HG02970 (cell line): ENCODE results near the gene GAPT.

Source experiments
- ATAC-seq: cut with Tn5 transposase; IDR thresholded peaks from one replicate; pipeline ENCODE4 v1.9.1; 2021; ENCODE audit warnings: mild to moderate bottlenecking, moderate library complexity, moderate number of reproducible peaks; ENCODE audit not compliant: unreplicated experiment, low FRiP score

The GAPT gene

GRCh38 chr5:58460002-58460731 lies 31.1 kb upstream of the GAPT start, which contains the start of gene PLK2:
PLK2 (minus strand) TSS chr5:58460086; CDS start chr5:58459959, 127 bp downstream.
- peak; percentile 79 for ATAC-seq

DNA sequence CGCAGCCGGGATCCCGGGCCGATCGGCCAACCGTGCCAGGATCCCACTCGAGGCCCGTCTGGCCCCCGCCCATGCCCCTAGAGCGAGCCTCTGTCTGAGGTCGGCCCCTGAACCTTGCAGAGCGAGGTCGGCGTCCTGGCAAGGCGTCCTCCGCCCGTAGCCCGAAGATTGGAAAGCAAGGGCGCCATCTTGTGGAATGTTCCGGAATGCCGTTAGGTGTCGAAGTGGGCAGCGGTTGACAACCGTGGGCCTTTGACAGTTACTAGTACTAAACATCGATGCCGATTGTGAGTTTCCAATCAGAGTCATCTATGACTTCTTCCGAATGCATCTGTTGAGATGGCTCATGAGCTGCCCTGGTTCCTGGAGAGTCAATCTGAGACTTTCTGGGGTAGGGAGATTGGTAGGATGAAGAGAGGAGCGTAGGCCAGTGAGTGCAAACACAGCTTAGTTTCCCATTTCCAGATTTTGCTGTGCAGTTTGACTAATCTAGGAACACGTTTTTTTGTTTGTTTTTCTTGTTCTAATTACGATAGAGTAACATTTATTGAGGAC lies 30.4 kb upstream of the GAPT start:
- ATAC-seq, result peak; percentile 70

- ATAC-seq, result no peak
Observed at GRCh38 chr5:58462154-58462553, 29.1 kb upstream of the GAPT start.

- ATAC-seq, result no peak
Observed at GRCh38 chr5:58462623-58463230, 28.5 kb upstream of the GAPT start.

DNA sequence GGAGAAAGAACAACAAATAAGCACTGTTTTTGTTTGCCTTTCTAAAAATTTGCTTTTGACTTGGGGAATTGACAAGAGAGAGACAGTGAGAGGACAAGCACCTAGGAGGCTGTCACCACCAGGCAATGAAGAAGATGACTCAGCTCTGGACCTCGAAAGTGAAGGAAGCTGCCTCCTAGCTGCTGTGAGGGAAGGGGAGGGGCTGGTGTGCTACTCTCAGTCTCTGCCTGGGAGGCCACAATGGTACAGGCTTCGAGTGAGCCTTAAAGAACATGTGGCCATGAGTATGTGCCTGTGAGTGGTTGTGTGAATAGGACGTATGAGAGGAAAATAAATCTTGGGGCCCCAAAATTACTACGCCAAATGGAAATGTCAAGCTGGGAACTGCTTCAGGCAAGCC lies 24.3 kb upstream of the GAPT start:
- ATAC-seq, result peak; percentile 90

GRCh38 chr5:58469896-58470295 lies 21.3 kb upstream of the GAPT start:
- ATAC-seq, result no peak

- no peak for ATAC-seq
Observed at GRCh38 chr5:58475404-58475803, 15.8 kb upstream of the GAPT start.

DNA sequence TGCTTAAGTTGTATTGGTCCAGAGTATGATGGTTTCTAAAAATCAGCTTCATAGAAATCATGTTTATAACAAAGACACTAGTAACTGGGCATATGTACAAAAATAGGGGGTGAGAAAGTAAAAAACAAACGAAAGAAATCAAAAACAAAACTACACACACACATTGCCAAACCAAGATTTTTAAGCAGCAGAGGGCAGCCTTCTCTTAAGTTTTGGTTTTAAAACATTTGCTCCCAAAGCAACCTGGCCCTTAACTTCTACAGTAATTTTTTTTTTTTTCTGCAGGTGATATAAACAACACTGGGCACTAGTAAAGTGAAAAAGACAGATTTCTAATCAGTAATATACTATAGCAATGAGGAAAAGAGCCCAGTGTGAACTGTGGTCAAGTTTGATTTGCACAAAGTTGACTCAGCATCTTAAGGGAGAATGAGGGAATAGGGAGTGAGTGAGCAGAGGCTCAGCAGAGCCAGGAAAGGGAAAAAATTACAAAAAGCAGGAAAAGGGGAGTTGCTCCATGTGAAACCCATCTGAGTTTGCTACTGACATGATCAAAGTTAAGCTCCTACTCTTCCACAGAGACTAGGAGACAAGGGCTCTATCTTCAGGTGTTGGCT lies 13.4 kb upstream of the GAPT start:
- ATAC-seq, result no peak

GRCh38 chr5:58481066-58481676 lies 10.1 kb upstream of the GAPT start:
- ATAC-seq, result no peak

DNA sequence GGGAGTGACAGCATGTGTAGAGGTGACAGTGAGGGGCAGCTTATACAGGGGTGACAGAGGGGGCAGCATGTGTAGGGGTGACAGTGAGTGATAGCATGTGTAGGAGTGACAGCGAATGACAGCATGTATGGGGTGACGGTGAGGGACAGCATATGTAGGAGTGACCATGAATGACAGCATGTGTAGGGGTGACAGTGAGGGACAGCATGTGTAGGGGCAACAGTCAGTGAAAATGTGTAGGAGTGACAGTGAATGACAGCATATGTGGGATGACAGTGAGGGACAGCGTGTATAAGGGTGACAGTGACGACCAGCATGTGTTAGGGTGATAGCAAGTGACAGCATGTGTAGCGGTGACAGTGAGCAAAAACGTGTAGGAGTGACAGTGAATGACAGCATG lies 9.4 kb upstream of the GAPT start:
- ATAC-seq, result no peak

- ATAC-seq, result no peak
Observed at GRCh38 chr5:58482536-58482935, 8.7 kb upstream of the GAPT start.

- no peak for ATAC-seq
Observed at GRCh38 chr5:58484505-58484904, 6.7 kb upstream of the GAPT start.

- ATAC-seq, result no peak
Observed at GRCh38 chr5:58486290-58486689, 4.9 kb upstream of the GAPT start.

- ATAC-seq, result no peak
Observed at GRCh38 chr5:58490402-58491050, 709 bp upstream of the GAPT start.

GRCh38 chr5:58493141-58493540 lies 1.9 kb downstream of the GAPT start:
- ATAC-seq, result no peak

DNA sequence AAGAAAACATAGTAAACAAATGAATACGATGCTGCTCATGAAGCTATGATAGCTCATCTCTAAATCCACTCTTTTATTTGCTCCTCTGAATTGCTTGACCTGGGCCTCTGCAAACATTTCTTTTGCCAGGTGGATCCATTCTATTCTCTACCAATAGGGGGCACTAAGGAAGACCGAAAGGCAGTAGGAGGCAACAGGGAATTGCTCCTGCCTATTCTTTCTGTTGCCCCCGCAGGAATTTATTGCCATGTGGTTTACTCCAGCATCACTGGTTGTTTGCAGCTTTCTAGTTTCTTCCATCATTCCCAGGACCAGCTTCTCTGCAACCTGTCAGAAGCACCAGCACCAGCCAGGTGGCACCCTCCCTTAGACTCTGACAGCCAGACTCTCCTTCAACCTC lies 5.3 kb downstream of the GAPT start:
- no peak for ATAC-seq

DNA sequence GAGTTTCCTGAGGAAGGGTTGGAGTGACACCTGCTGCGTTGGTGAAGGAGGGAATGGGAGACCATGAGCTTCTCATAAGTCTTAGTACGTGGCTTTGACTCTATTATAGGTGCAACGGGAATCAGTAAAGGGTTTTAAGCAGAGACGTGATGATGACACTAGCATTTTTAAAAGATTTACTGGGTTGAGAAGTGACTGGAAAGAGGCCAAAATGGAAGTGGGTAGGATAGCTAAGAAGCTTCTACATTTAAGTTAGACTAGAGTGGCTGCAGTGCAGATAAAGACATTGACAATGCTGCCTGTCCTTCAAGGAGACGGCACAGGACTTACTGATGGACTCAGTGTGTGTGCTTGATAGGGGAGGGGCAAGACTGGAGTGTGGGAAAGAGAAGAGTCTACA lies 6.2 kb downstream of the GAPT start:
- no peak for ATAC-seq

DNA sequence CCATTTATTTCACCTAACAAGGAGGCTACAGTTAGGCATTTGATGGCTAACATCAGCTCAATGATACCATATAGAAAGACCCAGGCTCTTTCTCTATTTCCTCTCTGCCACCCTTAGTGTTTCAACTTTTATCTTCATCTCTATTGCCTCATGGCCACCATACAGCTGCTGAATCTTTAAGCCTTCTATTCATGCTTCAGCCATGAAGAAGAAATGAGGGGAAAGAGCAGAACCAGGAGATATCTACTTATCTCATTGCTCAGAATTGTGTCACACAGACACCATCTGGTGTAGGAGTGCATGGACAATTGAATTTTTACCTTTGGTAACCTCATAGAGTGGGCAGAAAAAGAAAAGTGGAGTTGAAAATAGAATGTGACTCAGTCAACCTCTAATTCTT lies 6.7 kb downstream of the GAPT start:
- no peak for ATAC-seq

DNA sequence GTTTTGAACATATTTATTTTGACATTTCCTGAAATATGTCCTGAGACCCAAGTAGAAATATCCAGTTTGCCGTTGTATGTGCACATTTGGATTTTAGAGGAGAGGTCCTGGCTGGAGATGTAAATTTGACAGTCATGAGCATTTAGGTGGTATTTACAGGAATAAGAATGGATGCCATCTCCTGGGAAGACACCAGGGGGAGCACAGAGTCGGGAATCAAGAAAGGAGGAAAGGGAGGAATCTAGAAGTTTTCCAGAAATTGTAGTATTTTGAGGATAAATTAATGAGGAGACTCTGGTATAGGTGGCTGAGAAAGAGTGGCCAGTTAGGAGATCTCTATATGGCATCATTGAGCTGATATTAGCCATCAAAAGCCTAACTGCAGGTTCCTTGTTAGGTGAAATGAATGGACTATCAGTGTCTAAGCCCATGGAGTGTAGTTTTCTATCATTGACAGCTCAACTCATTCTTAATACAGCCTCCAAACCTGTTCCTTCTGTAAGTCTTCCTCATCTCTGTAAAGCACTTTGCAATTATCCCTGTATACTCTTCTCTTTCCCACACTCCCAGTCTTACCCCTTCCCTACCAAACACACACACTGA lies 7.2 kb downstream of the GAPT start:
- ATAC-seq, result no peak

GRCh38 chr5:58499231-58499630 lies 8.0 kb downstream of the GAPT start:
- ATAC-seq, result no peak
